Prostate gland (tissue), 2 donors: ENCODE measurements around the gene GPBP1L1.

Experiments used
- POLR2A ChIP-seq: fragments of 450-650 bp; IDR thresholded peaks from one replicate; pipeline ENCODE4 v1.6.1; 2016; ENCODE audit warnings: antibody characterized with exemption, mild to moderate bottlenecking
- POLR2AphosphoS5 ChIP-seq: sonication (generic); formaldehyde crosslinking; IDR thresholded peaks from one replicate; pipeline ENCODE4 v1.6.1; 2017; ENCODE audit warnings: antibody characterized with exemption
- TF ChIP-seq, protein P1 (sequence below), 4 experiments: fragments of 200-600 bp in 2 of 4; fragments of 450-650 bp in 2 of 4; sonication (generic) in 2 of 4; IDR thresholded peaks; 1 replicate in 3 of 4; 2 replicates in 1 of 4; pipeline ENCODE4 v1.5.1; 2016 to 2019; ENCODE audit warnings: antibody characterized with exemption in 4 of 4, mild to moderate bottlenecking in 2 of 4, moderate library complexity in 2 of 4

- TF ChIP-seq POLR2A (no peak), POLR2AphosphoS5 (no peak)
- TF ChIP-seq, protein P1, sequence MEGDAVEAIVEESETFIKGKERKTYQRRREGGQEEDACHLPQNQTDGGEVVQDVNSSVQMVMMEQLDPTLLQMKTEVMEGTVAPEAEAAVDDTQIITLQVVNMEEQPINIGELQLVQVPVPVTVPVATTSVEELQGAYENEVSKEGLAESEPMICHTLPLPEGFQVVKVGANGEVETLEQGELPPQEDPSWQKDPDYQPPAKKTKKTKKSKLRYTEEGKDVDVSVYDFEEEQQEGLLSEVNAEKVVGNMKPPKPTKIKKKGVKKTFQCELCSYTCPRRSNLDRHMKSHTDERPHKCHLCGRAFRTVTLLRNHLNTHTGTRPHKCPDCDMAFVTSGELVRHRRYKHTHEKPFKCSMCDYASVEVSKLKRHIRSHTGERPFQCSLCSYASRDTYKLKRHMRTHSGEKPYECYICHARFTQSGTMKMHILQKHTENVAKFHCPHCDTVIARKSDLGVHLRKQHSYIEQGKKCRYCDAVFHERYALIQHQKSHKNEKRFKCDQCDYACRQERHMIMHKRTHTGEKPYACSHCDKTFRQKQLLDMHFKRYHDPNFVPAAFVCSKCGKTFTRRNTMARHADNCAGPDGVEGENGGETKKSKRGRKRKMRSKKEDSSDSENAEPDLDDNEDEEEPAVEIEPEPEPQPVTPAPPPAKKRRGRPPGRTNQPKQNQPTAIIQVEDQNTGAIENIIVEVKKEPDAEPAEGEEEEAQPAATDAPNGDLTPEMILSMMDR (IDR thresholded peaks at IDR 0.05), result no peak
Measured at GRCh38 chr1:45621501-45621836, 64.9 kb downstream of the GPBP1L1 start.
